Adrenal gland (tissue), 12 donors: ENCODE results near the gene EVI5L. TPM values are rescaled to one million over a fixed set of nuclear protein-coding genes. Genes with fewer than 3 reads are reported as not detected.

ENCODE experiments used
- DNase-seq, 7 donors: peaks; one replicate each; pipeline ENCODE4 v3.0.0-alpha.2; 2019 to 2020
- H3K27ac ChIP-seq, 5 donors: fragments of 200-600 bp; sonication (generic) in 4 of 5; 1 replicate in 3 of 5; 2 replicates in 2 of 5; pipeline versions ENCODE4 v1.5.1 to v1.8.0; 2016 to 2020; ENCODE audit warnings: mild to moderate bottlenecking in 1 of 5
- H3K27me3 ChIP-seq: fragments of 200-600 bp; 2 replicates; pipeline ENCODE4 v1.8.0; 2021
- H3K36me3 ChIP-seq, 2 donors: fragments of 200-600 bp; replicated peaks in 1 of 2; 1 replicate in 1 of 2; 2 replicates in 1 of 2; pipeline versions ENCODE4 v1.5.1 to v1.8.0; 2018 to 2022
- H3K4me1 ChIP-seq, 2 donors: fragments of 200-600 bp; replicated peaks in 1 of 2; 1 replicate in 1 of 2; 2 replicates in 1 of 2; pipeline versions ENCODE4 v1.5.1 to v1.8.0; 2018 to 2021
- H3K4me3 ChIP-seq, 4 donors: fragments of 200-600 bp; sonication (generic) in 3 of 4; one replicate each; pipeline ENCODE4 v1.5.1; 2016 to 2018
- H3K9me3 ChIP-seq, 3 donors: fragments of 200-600 bp; sonication (generic) in 1 of 3; replicated peaks in 1 of 3; 1 replicate in 2 of 3; 2 replicates in 1 of 3; pipeline versions ENCODE4 v1.5.1 to v1.8.0; 2016 to 2021
- CTCF ChIP-seq, 6 experiments: fragments of 450-650 bp in 4 of 6; fragments of 200-600 bp in 2 of 6; sonication (generic) in 1 of 6; IDR thresholded peaks; 1 replicate in 5 of 6; 2 replicates in 1 of 6; pipeline versions ENCODE4 v1.5.1 to v1.8.0; 2016 to 2021; ENCODE audit warnings: antibody characterized with exemption in 6 of 6, mild to moderate bottlenecking in 2 of 6, moderate library complexity in 1 of 6
- POLR2A ChIP-seq, 2 donors: fragments of 450-650 bp; IDR thresholded peaks; one replicate each; pipeline ENCODE4 v1.6.1; 2017; ENCODE audit warnings: antibody characterized with exemption in 2 of 2, mild to moderate bottlenecking in 2 of 2, moderate library complexity in 1 of 2
- WGBS, 4 donors: extraction: QIAGEN DNeasy Blood & Tissue Kit in 2 of 4; methylation state at CpG; one replicate each; pipeline versions ENCODE4 v1.1.5 to v1.1.7; 2013 to 2017; 5-methylcytosine and 5-hydroxymethylcytosine counted together
- intact Hi-C, 2 donors: fragments of 100-400 bp; cut with DNase I; formaldehyde crosslinking; loops; one replicate each; pipeline versions ENCODE4 v1.14.1 to v1.15.0; 2022 to 2023
- polyA plus RNA-seq, 3 donors: library from polyadenylated mRNA; stranded (reverse); fragments of 200-250 nt in 2 of 3; fragments of 350-450 nt in 1 of 3; fragmentation: Illumina TruSeq in 1 of 3; extraction: RNeasy Lipid Tissue Mini Kit (QIAGEN cat#74804) in 1 of 3; gene quantifications; one replicate each; pipeline ENCODE4 v1.2.3, GENCODE V29; 2013 to 2014
- total RNA-seq, 9 donors: library from RNA; depleted of rRNA in 4 of 9; stranded (reverse); fragments of >200 nt in 4 of 9; fragments of 120-200 nt in 1 of 9; fragmentation: NEBNext Ultra II Directional in 1 of 9; extraction: Animal tissue kit (Norgen Biotek cat#: 25700) in 1 of 9; gene quantifications; one replicate each; pipeline versions ENCODE4 v1.1.0 to v1.2.4, GENCODE V29; 2013 to 2023
- donor health status: healthy with polysubstance abuse.
- donor health status: Bipolar disorder and iron deficiency.
- donor health status: DM: yes; HTN: yes; CAD: no.
- donor health status: DM: no; HTN: no; CAD: no.
- donor health status: DM: no; HTN: no; CAD: no.
- donor health status: DM: yes; HTN: yes; CAD: no.

EVI5L gene
- total and polyA plus RNA-seq, 12 donors: 8.8 to 22.2 (median 20.5) TPM

- intact Hi-C loops: loop anchor here in 1 of 2 donors (5.0 kb wide), 1 partner anchor 38 kb away; no protein-coding TSS in a partner anchor
- WGBS, 4 donors: 93 to 96% (median 95%) methylated on average over 11 to 34 of the region's 34 CpGs
These were observed 69.8 kb downstream of the EVI5L start for GRCh38 chr19:7899751-7900378.

DNA sequence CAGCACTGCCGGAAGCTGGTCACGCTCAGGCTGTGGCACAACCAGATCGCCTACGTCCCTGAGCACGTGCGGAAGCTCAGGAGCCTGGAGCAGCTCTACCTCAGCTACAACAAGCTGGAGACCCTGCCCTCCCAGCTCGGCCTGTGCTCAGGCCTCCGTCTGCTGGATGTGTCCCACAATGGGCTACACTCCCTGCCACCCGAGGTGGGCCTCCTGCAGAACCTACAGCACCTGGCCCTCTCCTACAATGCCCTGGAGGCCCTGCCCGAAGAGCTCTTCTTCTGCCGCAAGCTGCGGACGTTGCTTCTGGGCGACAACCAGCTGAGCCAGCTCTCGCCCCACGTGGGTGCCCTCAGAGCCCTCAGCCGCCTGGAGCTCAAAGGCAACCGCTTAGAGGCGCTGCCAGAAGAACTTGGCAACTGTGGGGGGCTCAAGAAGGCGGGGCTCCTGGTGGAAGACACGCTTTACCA is 70.4 kb downstream of the EVI5L start:
- 89 to 94% (median 91%) methylated on average over 6 to 21 of the region's 21 CpGs for WGBS, 4 donors
- intact Hi-C loops: loop anchor here in 1 of 2 donors (5.0 kb wide), 1 partner anchor 38 kb away; no protein-coding TSS in a partner anchor
- no peak overlapping the region for H3K4me3 ChIP-seq

More at GRCh38 chr19:7899751-7900378, 69.8 kb downstream of the EVI5L start:
- DNase-seq: peak in 2 of 7 donors; percentile 22 to 32
- H3K27me3 ChIP-seq: no peaks in the 10 kb centered on the region
- no peak overlapping the region for H3K27ac ChIP-seq
- TF ChIP-seq CTCF (IDR thresholded peaks at IDR 0.05) (no peak), POLR2A (IDR thresholded peaks at IDR 0.05) (no peak)
- no peaks in the 10 kb centered on the region for H3K9me3 ChIP-seq
- H3K36me3 ChIP-seq: no peaks in the 10 kb centered on the region
- H3K4me1 ChIP-seq: peaks cover 14 to 15% of the 10 kb centered on the region in 2 donors
- no peak overlapping the region for H3K4me3 ChIP-seq

DNA sequence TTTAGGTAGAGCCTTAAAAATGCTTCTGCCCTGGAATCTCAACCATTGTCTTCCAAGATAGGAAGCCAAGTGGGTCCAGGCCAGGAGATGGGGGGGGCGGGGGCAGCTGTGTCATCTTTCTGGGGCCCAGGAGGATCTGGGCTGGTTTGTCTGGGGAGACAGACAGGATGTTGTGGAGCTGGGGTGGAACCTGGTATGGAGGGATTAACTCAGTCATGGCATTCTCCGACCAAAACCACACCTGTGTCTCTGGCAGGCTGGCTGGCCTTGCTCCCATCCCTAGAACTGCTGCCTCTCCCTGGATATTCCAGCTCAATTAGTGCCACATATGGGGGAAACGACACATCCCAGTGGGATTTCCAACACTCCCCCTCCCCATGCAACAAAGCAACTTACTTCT is 70.9 kb downstream of the EVI5L start:
- TF ChIP-seq POLR2A (IDR thresholded peaks at IDR 0.05) (no peak), CTCF (IDR thresholded peaks at IDR 0.05) (no peak)
- intact Hi-C loops: loop anchor here in 1 of 2 donors (5.0 kb wide), 1 partner anchor 39 kb away; no protein-coding TSS in a partner anchor
- no peaks in the 10 kb centered on the region for H3K36me3 ChIP-seq
- H3K9me3 ChIP-seq: no peaks in the 10 kb centered on the region
- no peak overlapping the region for H3K27ac ChIP-seq
- WGBS, 4 donors: 81 to 92% (median 87%) methylated on average over 2 to 3 of the region's 3 CpGs
- no peak overlapping the region for H3K4me3 ChIP-seq
- DNase-seq: peak in 1 of 7 donors; percentile 21
- H3K4me1 ChIP-seq: peaks cover 20 to 25% of the 10 kb centered on the region in 2 donors
- H3K27me3 ChIP-seq: no peaks in the 10 kb centered on the region

More for the DNA sequence above, 70.4 kb downstream of the EVI5L start:
- no peaks in the 10 kb centered on the region for H3K27me3 ChIP-seq
- H3K36me3 ChIP-seq: no peaks in the 10 kb centered on the region
- TF ChIP-seq CTCF (IDR thresholded peaks at IDR 0.05) (no peak), POLR2A (IDR thresholded peaks at IDR 0.05) (no peak)
- no peak overlapping the region for H3K27ac ChIP-seq
- peak in 2 of 7 donors; percentile 30 to 33 for DNase-seq
- peaks cover 20 to 21% of the 10 kb centered on the region in 2 donors for H3K4me1 ChIP-seq
- H3K9me3 ChIP-seq: no peaks in the 10 kb centered on the region

GRCh38 chr19:7901337-7901736 is 71.3 kb downstream of the EVI5L start:
- Histone ChIP-seq H3K4me1 (peaks cover 20 to 30% of the 10 kb centered on the region in 2 donors), H3K27ac (no peak overlapping the region), H3K9me3 (no peaks in the 10 kb centered on the region), H3K4me3 (no peak overlapping the region), H3K36me3 (no peaks in the 10 kb centered on the region), H3K27me3 (no peaks in the 10 kb centered on the region)
- DNase-seq: no peak
- TF ChIP-seq CTCF (IDR thresholded peaks at IDR 0.05) (no peak), POLR2A (IDR thresholded peaks at IDR 0.05) (no peak)
- WGBS, 4 donors: 90 to 95% (median 93%) methylated on average over 7 of the region's 7 CpGs
- intact Hi-C loops: loop anchor here in 1 of 2 donors (5.0 kb wide), 1 partner anchor 39 kb away; no protein-coding TSS in a partner anchor
